ENCODE measurements around the gene STAB2.

STAB2 gene

DNA sequence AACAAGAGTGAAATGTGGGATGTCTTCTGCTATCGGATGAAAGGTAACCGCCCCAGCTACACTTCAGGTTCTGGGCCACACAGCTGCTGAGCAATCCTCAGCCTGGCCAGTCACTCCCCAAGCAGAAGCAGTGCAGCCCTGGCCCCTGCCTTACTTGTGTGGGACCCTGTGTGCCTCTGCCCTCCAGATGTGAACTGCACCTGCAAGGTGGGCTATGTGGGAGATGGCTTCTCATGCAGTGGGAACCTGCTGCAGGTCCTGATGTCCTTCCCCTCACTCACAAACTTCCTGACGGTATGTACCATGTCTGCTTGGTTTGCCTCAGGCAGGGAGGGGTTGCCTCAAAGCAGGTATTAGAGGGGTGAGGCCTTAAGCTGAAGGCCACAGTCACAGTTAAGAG lies 168.4 kb downstream of the STAB2 start:
- no peak for DNase-seq

DNA sequence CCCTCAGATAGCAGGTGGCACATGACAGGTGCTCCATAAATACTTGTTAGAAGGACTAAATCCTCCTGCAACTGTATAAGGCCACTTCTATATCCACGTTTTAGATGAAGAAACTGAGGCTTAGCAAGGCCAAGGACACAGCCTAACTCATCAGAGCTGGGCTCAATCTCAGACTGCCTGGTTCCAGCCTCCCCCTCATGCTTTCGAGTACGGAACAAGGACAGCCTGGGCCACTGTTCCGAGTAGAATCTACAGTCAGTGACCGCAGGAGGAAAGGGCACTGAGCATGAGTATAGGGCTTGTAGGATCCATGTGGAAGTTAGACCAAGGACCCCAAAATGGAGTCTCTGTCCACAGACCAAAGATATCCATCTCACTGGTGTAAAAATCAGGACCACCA lies 169.4 kb downstream of the STAB2 start:
- no peak for DNase-seq

DNA sequence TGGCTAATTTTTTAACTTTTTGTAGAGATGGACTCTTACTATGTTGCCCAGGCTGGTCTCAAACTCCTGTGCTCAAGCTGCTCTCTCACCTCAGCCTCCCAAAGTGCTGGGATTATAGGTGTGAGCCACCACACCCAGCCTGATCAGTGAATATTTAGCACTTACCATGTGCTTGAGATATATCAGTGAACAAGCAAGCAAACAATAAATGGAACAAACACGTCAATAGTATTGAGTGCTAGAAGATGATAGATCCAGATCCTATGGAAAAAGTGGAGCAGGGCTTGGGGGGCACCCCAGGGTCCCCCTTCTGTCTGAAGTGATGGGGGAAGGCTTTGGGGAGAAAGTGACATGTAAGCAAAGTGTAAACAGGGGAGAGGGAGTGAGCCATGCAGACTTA lies 170.2 kb downstream of the STAB2 start:
- no peak for DNase-seq

DNA sequence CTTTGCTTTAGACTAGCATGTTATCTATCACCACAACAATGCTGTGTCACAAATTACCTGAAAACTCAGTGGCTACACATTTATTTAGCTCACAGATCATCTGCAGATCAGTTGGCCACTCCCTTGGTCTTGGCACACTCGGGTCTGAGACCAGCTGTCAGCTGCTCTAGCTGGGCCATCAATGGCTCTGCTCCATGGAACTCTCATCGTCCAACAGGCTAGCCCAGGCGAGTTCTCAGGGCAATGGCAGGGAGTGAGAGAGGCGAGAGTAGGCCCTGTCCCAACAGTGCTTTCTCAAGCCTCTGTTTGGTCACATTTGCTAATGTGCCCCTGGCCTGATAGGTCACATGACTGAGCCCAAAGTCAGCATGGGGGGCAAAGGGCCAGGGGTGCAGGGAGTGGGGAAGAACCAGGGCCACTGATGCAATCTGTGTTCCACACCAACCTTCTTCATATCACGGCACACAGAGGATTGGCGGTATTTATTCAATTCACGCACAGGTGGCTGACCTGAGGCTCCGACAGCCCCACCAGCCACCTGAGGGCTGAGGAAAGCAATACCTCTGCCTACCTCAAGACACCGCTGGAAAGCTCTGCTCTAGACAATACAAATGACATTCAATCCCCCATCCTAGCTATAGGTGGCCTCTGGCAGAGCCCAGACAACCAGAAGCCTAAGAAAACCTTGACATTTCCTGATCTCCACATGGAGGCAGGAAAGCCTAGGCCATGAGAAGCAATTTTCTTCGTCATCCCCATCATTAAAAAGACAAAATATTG lies 171.4 kb downstream of the STAB2 start:
- no peak for DNase-seq

DNA sequence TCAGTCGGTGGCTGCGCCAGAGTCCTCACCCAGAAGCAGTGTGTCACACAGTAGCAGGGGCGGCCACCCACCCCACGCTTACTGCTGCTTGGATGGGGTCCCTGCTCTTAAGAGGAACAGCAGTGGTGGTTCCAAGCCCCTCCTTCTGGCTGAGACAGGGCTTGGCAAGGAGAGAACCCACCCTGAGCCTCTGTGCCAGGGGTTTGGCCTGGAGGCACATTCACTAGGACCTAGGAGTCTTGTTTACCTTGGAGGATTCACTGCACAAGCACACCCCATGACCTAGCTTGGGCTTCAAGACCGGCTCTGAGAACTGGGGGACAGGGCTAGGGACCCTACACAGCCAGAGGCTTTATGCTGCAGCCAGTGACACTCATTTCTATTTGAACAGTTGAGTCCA lies 175.4 kb downstream of the STAB2 start:
- no peak for DNase-seq

DNA sequence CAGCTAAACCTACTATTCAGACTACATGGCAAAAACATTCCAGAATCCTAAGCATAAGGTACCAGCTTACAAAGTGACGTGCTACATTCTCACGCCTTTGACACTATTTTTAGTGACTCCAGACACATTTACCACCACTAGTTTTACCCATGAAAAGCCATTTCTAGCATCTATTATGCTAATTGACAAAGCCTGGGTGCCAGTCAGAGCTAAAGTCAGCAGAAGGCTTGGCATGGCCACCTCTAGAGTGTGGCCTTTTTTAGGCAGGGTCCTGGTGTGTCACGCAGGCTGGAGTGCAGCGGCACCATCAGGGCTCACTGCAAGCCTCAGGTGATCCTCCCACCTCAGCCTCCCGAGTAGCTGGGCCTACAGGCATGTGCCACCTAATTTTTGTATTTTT lies 178.2 kb downstream of the STAB2 start:
- DNase-seq, result no peak

DNA sequence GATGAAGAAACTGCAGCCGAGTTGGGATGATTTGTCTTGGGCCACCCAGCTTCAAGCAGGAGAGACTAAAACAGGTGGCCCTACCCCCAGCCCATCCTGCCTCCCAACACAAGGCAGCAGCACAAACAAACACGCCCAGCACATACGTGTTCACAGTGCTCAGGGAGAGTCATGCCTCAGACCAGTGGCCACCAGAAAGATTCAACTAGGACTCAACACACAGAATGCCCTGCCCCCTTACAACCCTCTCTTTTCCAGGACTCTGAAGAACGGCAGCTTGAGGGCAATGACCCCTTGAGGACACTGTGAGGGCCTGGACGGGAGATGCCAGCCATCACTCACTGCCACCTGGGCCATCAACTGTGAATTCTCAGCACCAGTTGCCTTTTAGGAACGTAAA lies 179.0 kb downstream of the STAB2 start:
- DNase-seq, result no peak

DNA sequence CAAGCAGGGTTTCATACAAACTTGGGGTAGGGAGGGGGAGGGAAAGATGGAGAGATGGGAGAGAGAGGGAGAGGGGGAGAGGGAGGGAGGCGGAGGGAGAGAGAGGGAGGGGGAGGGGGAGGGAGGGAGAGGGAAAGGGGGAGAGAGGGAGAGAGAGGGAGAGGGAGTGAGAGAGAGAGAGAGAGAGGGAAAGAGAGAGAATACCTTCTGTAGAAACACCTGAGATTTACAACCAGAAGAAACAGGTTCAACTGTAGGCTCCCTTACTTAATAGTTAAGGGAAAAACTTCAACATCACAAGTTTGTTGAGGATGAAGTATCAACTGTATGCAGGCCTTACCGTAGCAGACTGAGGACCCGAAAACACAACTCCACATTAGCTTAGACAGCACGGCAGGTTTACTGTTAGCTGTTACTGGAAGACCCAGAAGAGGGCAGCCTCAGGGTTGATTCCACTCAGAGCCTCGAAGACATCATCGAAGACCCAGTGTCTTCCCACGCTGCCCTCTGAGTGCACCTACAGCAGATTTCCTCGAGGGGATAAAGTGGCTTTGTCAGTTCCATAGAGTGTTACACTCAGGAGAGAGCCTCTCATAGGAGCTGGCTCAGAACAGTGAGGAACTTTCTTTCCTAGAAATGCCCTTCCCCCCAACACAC lies 181.5 kb downstream of the STAB2 start:
- DNase-seq, result no peak

GRCh38 chr12:103769240-103769945 lies 182.3 kb downstream of the STAB2 start:
- no peak for DNase-seq

DNA sequence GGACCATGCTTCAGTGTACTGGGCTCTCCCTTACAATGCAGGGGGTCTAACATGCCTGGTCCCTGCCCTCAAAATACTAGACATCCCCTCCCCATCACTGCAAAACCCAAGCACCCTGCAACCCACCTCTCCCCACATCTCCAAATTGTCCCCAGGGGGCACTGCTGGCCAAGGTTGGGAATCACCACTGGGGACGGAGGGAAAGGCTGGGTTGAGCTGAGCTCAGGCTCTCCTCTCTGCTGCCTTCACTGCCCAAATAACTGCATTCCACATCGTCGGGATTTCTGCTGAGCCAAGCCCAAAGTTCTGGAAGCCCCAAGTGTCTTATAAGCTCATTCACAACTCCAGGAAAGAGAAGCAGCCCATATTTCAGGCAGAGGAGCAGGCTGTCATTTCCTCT lies 184.4 kb downstream of the STAB2 start:
- no peak for DNase-seq

GRCh38 chr12:103772367-103773108 lies 185.5 kb downstream of the STAB2 start:
- no peak for DNase-seq

GRCh38 chr12:103773109-103773910 lies 186.2 kb downstream of the STAB2 start:
- no peak for DNase-seq

DNA sequence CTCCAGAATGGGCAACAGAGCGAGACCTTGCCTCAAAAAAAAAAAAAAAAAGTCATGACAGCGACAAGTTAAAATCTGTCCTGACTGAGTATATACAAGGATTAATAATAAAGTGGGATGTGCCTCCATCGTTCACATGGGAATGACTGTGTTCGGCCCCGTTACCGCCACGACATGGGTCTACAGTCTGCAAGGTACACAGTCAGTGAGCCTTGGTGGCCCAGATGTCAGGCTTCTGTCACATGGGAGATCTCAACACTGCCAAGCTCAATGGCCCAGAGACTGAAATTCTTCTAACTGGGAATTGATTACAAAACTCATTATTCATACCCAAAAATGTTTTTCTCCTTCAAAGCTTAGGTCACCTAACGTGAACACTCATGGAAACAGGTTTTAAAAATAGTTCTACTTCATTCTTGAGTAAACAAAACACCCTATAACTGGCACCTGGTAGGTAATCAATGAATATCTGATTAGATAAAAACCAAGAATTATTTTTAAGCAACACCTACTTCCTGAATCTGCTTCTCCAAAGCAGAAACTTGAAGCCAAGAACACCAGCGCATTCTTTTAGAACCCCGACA lies 188.0 kb downstream of the STAB2 start:
- no peak for DNase-seq

- DNase-seq, result no peak
Observed at GRCh38 chr12:103778781-103779180, 191.7 kb downstream of the STAB2 start.

DNA sequence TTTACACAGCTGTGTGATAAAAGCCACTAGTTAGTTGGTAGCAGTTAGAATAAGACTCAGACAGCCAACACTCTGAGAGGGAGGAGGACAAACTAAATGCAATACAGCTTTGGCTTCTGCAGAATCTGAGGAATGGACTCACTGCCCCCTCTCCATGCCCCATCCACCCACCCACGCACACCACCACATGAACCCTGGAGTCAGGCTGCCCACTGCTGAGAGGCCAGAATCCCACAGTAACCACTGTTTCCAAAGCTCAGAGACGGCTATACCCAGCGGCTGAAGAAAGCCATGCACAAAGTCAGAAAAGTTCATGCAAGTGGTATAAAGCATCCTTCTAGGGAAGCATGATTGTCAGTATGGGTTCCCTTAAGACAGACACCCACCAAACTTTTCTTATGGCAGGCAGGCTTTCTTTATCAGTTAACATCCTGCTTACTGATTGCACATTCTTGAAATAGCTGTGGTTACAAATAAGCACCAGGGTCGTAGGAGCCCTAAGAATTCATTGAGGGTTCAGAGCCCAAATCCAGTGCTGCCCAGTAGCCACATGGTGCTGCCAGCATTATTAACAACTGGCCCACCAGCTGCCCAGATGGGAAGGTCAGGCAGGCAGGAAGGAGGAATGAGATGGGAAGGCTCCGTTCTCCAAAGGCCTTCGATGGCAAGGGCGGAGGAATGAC lies 192.5 kb downstream of the STAB2 start:
- DNase-seq, result no peak

- no peak for DNase-seq
Observed at GRCh38 chr12:103780093-103780440, 193.0 kb downstream of the STAB2 start.

- no peak for DNase-seq
Observed at GRCh38 chr12:103780992-103781391, 193.9 kb downstream of the STAB2 start.

- DNase-seq, result no peak
Observed at GRCh38 chr12:103782399-103782798, 195.3 kb downstream of the STAB2 start.

GRCh38 chr12:103783744-103784664 lies 196.9 kb downstream of the STAB2 start:
- DNase-seq, result no peak

Measured in right forelimb (tissue), 1 donor.